ENCODE measurements around the gene KRTAP10-6.

DNA sequence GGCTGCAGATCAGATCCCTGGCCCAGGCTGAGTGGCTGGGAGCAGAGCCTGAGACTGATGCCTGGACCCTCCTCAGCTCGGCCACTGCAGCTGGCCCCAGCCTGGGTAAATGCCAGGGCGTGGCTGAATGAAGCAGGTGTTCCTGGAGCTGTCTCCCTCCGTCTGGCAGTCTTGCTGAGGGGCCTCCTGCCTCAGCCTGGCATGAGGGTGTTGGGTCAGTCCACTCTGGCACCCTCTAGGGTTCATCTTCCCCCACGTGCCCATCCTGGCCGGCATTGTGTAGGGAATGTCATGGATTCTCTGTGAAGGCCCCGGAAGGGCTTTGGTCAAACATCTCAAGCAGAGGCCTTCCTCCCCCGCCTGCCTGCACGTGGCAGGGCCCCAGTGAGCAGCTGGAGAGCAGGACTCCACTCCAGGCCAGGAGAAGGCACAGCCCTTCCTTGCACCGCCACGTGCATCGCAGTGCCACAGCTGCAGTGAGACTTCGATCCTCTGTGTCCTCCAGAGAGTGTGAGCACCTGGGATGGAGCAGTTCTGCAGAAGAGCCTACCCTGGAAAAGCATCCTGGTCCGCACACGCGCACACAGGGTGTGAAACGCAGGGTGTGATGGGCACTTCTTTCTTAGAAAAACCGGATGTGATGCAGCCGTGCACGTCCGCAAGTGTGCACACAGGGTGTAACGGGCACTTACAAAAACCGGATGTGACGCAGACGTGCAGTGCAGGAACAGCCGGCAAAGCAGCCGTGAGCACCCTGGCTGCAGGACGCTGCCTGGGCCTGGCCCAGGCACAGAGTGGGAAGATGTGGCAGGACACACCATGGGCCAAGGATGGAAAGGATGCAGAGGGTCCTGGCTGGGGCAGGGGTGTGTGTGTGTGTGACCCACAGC is 23.4 kb downstream of the KRTAP10-6 start:
- TF ChIP-seq, protein P1, sequence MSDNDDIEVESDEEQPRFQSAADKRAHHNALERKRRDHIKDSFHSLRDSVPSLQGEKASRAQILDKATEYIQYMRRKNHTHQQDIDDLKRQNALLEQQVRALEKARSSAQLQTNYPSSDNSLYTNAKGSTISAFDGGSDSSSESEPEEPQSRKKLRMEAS (IDR thresholded peaks at IDR 0.05) = no peak
- TF ChIP-seq POLR2A (IDR thresholded peaks at IDR 0.05; ENCODE audit: low read length) (no peak), FOXS1 (CRISPR knock-in tag; IDR thresholded peaks at IDR 0.05) (no peak), HOXB13 (CRISPR knock-in tag; IDR thresholded peaks at IDR 0.05; ENCODE audit: low read depth) (no peak), ZFP36 (IDR thresholded peaks at IDR 0.05; ENCODE audit: borderline replicate concordance, partially characterized antibody) (no peak), MAZ (IDR thresholded peaks at IDR 0.05; ENCODE audit: borderline replicate concordance, low read depth, low read length) (no peak), RAD21 (conservative IDR thresholded peaks at IDR 0.05 in 1 of 2, IDR thresholded peaks at IDR 0.05 in 1 of 2) (no peak), RFX5 (IDR thresholded peaks at IDR 0.05) (no peak), EP300 (IDR thresholded peaks at IDR 0.05) (no peak), MYC (IDR thresholded peaks at IDR 0.05; ENCODE audit: borderline replicate concordance, low read length) (no peak)
- TF ChIP-seq, protein P2, sequence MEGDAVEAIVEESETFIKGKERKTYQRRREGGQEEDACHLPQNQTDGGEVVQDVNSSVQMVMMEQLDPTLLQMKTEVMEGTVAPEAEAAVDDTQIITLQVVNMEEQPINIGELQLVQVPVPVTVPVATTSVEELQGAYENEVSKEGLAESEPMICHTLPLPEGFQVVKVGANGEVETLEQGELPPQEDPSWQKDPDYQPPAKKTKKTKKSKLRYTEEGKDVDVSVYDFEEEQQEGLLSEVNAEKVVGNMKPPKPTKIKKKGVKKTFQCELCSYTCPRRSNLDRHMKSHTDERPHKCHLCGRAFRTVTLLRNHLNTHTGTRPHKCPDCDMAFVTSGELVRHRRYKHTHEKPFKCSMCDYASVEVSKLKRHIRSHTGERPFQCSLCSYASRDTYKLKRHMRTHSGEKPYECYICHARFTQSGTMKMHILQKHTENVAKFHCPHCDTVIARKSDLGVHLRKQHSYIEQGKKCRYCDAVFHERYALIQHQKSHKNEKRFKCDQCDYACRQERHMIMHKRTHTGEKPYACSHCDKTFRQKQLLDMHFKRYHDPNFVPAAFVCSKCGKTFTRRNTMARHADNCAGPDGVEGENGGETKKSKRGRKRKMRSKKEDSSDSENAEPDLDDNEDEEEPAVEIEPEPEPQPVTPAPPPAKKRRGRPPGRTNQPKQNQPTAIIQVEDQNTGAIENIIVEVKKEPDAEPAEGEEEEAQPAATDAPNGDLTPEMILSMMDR (IDR thresholded peaks at IDR 0.05) = no peak
- TF ChIP-seq, protein P3, sequence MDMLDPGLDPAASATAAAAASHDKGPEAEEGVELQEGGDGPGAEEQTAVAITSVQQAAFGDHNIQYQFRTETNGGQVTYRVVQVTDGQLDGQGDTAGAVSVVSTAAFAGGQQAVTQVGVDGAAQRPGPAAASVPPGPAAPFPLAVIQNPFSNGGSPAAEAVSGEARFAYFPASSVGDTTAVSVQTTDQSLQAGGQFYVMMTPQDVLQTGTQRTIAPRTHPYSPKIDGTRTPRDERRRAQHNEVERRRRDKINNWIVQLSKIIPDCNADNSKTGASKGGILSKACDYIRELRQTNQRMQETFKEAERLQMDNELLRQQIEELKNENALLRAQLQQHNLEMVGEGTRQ (IDR thresholded peaks at IDR 0.05) = no peak
- TF ChIP-seq, protein P4, sequence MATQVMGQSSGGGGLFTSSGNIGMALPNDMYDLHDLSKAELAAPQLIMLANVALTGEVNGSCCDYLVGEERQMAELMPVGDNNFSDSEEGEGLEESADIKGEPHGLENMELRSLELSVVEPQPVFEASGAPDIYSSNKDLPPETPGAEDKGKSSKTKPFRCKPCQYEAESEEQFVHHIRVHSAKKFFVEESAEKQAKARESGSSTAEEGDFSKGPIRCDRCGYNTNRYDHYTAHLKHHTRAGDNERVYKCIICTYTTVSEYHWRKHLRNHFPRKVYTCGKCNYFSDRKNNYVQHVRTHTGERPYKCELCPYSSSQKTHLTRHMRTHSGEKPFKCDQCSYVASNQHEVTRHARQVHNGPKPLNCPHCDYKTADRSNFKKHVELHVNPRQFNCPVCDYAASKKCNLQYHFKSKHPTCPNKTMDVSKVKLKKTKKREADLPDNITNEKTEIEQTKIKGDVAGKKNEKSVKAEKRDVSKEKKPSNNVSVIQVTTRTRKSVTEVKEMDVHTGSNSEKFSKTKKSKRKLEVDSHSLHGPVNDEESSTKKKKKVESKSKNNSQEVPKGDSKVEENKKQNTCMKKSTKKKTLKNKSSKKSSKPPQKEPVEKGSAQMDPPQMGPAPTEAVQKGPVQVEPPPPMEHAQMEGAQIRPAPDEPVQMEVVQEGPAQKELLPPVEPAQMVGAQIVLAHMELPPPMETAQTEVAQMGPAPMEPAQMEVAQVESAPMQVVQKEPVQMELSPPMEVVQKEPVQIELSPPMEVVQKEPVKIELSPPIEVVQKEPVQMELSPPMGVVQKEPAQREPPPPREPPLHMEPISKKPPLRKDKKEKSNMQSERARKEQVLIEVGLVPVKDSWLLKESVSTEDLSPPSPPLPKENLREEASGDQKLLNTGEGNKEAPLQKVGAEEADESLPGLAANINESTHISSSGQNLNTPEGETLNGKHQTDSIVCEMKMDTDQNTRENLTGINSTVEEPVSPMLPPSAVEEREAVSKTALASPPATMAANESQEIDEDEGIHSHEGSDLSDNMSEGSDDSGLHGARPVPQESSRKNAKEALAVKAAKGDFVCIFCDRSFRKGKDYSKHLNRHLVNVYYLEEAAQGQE (IDR thresholded peaks at IDR 0.05) = no peak
- TF ChIP-seq, protein P5, sequence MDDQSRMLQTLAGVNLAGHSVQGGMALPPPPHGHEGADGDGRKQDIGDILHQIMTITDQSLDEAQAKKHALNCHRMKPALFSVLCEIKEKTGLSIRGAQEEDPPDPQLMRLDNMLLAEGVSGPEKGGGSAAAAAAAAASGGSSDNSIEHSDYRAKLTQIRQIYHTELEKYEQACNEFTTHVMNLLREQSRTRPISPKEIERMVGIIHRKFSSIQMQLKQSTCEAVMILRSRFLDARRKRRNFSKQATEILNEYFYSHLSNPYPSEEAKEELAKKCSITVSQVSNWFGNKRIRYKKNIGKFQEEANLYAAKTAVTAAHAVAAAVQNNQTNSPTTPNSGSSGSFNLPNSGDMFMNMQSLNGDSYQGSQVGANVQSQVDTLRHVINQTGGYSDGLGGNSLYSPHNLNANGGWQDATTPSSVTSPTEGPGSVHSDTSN (IDR thresholded peaks at IDR 0.05) = no peak
